ENCODE measurements around the gene APOL3.
"Not testable (repeated sequence)": the region's sequence is repeated elsewhere in the genome, so short reads cannot be mapped to it uniquely, and the experiment has no call there.

Gene APOL3

GRCh38 chr22:36100134-36100824 is 60.3 kb downstream of the APOL3 start:
- no peak for DNase-seq

DNA sequence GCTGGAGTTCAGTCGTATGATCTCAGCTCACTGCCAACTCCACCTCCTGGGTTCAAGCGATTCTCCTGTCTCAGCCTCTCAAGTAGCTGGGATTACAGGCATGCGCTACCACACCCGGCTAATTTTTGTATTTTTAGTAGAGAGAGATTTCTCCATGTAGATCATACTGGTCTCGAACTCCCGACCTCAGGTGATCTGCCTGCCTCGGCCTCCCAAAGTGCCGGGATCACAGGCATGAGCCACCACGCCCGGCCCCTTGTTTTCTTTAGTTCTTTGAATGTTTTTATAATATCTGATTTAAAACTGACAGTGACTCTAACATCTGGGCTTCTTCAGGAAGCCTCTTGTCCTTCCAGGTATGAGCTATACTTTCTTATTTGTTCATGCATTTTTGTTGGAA is 61.0 kb downstream of the APOL3 start:
- not testable (repeated sequence) for DNase-seq

DNA sequence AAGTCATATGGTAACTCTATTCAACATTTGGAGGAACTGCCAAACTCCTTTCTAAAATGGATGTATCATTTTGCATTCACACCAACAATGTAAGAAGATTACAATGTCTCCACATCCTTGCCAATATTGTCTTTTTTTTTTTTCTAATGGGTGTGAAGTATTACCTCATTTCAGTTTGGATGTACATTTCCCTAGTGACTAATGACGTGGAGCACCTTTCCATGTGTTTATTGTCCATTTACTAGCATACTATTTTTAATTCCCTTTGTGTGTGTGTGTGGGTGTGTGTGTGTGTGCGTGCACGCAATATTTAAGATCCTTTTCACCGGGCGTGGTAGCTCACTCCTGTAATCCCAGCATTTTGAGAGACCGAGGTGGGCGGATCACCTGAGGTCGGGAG is 62.7 kb downstream of the APOL3 start:
- DNase-seq: no peak

GRCh38 chr22:36090772-36091171 is 69.8 kb downstream of the APOL3 start:
- DNase-seq: not testable (repeated sequence)

Measured in fibroblast of skin of abdomen (primary cell).